ENCODE data around the gene COL4A1.

DNA sequence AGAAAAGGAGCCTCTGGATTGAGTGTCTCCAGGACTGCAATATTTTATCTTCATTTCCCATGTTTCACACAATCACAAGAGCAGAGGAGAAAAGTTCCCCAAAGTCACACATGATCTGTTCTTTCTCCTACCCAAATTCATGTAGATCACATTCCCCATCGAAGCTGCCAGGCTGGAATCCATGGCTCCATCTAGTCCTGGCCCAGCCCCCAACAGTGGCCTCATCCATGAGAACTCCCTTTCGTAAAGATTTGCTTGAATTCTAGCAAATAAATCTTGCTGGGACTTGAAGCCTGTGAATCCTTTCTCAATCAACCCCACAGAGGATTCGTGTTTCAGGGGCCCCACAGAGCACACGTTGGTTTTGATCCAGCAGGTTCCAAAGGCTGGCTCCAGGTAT, 109.5 kb downstream of the COL4A1 start:
- TF ChIP-seq, protein P1, sequence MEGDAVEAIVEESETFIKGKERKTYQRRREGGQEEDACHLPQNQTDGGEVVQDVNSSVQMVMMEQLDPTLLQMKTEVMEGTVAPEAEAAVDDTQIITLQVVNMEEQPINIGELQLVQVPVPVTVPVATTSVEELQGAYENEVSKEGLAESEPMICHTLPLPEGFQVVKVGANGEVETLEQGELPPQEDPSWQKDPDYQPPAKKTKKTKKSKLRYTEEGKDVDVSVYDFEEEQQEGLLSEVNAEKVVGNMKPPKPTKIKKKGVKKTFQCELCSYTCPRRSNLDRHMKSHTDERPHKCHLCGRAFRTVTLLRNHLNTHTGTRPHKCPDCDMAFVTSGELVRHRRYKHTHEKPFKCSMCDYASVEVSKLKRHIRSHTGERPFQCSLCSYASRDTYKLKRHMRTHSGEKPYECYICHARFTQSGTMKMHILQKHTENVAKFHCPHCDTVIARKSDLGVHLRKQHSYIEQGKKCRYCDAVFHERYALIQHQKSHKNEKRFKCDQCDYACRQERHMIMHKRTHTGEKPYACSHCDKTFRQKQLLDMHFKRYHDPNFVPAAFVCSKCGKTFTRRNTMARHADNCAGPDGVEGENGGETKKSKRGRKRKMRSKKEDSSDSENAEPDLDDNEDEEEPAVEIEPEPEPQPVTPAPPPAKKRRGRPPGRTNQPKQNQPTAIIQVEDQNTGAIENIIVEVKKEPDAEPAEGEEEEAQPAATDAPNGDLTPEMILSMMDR (IDR thresholded peaks at IDR 0.05; ENCODE audit: low read length) = no peak
- TF ChIP-seq EZH2 (IDR thresholded peaks at IDR 0.05; ENCODE audit: borderline replicate concordance, low read length) = no peak

All from OCI-LY1 (cell line).